Lung microvascular endothelial cell (primary cell): ENCODE results near the gene CUL7. TPM values are rescaled to one million over a fixed set of nuclear protein-coding genes. Genes with fewer than 3 reads are reported as not detected.
A peak's percentile ranks its signal among the peaks of the same experiment; 100 is the strongest.
"Not testable (repeated sequence)": the region's sequence is repeated elsewhere in the genome, so short reads cannot be mapped to it uniquely, and the experiment has no call there.

ENCODE experiments used
- DNase-seq, 2 donors: peaks; one replicate each; pipeline versions ENCODE4 v3.0.0 to v3.0.0-alpha.2; 2010; ENCODE audit warnings: low read depth in 2 of 2
- total RNA-seq: library from RNA; depleted of rRNA; stranded (reverse); fragments of >200 nt; gene quantifications from 2 replicates; pipeline ENCODE4 v1.2.1, GENCODE V29; 2014

Gene CUL7
- total RNA-seq, 1 donor from 2014 or later, result 19.4 TPM

- DNase-seq, result no peak
Measured at GRCh38 chr6:43047998-43048397, 5.7 kb downstream of the CUL7 start.

DNA sequence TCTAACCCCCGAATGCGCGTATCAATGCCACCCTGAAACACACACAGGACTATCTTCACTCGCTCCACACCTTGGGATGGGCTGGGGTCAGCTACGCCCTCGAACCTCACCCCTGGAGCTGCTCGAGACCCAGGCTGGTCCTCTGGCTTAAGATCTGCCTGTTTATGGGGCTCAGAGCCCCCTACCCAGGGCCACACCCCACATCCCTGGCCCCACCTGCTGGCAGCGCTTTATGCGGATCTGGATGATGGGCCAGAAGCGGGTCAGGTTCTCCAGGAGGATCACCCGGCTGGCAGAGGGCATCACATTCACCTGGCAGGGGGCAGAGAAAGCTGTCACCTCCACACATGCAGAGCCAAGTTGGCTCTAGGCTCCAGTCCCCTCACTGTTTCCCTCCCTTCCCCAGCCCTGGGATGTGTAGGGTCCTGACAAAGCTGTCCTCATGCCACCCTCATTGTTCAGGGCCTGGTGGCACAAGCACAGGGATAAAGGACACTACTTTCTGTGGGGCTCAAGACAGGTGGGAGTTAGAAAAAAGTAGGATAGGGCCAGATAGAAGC lies 8.2 kb downstream of the CUL7 start:
- no peak for DNase-seq

GRCh38 chr6:43043310-43043709 lies 10.3 kb downstream of the CUL7 start:
- no peak for DNase-seq

GRCh38 chr6:43041475-43041874 lies 12.2 kb downstream of the CUL7 start:
- not testable (repeated sequence) for DNase-seq

DNA sequence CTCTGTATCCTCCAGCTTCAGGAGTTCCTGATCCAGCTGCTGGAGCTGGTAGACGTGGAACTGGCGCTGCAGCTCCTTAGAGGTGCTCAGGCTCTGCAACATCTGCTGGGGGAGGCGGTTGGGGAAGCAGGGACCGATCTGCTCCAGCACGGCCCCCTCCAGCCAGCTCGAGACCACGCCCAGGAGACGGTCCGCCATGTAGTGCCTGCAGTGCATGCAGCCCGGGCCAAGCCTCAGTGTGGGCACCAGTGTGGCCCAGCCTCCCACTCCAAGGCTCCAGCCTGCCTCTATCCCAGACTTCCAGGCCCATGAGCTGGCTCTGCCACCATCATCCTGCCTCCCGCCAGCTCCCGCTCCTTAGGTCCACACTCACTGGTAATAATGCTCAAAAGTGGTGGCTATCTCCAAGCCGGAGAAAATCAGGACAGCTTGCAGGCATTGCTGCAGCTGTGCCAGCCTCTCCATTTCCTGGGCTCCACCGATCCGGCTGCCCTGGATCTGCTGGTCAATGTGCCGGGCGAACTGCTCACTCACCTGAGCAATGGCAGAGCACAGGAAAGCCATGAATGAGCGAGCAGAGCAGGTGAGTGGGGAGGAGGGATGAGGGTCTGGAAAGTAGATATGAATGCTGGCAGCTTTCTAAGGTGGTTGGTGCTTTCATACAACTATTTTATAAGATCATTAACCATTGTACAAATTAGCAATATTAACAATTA lies 13.0 kb downstream of the CUL7 start:
- no peak for DNase-seq

- no peak for DNase-seq
Measured at GRCh38 chr6:43038727-43039126, 14.9 kb downstream of the CUL7 start.

- DNase-seq, result no peak
Measured at GRCh38 chr6:43037706-43038105, 15.9 kb downstream of the CUL7 start.

DNA sequence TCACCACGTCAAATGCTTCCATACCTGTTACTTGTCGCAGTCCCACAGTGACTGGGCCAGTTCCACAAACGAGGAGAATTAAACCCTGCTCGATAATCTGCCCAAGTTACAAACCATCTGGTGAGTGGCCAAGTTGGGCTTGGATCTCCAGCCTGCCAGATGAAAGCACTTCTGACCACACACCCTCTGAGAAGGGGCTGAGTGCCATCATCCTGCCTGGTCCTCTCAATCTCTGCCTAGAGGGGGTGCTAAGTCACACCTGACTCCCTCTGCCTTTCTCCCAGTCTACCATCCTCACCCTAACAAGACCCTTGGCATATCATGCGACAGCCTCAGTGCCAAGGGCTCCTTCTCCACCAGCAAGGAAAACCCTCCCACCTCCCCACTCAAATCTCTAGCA lies 16.5 kb downstream of the CUL7 start:
- DNase-seq, result no peak

DNA sequence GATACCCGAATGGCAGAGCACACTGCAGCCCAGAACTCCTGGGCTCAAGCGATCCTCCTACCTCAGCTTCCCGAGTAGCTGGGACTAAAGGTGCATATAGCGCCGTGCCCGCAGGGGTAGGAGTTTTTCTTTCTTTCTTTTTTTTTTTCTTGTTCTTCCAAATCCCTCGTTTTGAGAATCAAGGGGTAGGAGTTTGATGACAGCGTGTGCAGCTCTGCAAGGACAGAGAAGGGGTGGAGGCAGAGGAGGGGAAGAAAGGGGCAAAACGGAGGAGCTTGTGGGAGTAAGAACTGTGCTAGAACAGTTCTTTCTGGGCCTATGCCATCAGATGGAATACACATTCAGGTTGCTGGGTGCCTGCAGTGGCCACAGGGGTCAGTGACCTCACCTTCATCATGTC lies 16.9 kb downstream of the CUL7 start:
- DNase-seq, result no peak

GRCh38 chr6:43035495-43036194 lies 18.0 kb downstream of the CUL7 start:
- no peak for DNase-seq

DNA sequence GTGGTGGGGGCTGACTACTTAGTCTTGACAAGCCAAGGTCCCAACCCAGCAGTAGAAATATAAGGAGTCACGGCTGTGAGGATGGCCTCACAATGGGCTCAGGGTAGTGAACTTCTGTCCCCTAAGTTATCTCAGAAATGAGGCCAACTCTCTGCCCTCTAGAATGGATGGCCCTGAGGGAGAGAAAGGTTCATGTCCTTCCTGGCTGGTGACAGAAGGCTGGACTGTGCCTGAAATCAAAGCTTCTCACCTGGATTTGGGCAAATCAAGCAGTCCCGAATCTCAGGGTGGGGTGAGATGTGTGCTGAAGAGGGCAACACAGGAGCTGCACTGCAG lies 19.5 kb downstream of the CUL7 start:
- DNase-seq, result no peak

DNA sequence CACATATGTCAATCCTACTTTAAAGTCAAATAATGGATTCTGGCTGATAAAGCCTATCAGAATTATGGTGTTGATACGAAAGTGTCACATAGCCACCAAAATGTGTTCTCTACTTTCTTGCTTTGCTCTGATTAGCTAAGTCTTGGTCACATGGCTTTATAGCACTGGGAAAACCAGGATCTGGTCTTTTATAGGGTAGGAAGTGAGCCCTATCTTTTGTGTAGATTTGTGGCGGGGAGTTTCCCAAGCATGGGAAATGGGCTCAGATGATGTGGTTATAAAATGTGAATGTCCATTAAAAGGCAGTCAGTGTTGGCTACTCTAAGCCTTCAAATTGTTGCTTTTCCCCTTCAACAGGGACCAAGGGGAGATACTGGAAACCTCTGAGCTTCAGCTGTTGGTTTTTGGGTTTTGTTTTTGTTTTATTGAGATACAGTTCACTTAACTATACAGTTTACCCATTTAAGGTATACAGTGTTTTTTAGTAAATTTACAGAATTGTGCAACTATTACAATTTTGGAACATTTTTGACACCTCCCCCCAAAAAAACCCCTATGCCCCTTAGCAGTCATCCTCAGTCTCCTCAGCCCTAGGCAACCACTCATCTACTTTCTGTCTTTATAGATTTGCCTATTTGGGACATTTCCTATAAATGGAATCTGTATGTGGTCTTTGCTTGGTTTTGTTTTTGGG lies 20.0 kb downstream of the CUL7 start:
- no peak for DNase-seq

- DNase-seq, result no peak
Measured at GRCh38 chr6:43032326-43032725, 21.3 kb downstream of the CUL7 start.

DNA sequence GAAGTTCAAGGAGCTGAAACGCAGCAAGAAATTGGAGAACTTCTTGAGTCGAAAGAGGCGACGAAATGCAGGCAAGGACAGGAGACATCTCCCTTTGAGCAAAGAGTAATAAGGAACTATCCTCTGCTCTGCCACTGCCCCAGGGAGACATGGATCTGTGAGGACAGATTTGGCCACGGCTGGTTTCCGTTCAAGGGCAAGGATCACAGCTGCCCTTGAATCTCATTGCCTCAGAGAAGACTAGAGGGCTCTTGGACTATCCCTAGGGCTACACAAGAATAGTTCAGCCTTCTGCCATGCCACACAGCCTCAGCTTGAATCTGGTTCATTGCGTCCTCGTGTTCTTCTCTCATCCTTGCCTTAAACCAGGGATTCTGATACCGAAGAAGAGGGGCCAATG lies 24.5 kb downstream of the CUL7 start:
- no peak for DNase-seq

DNA sequence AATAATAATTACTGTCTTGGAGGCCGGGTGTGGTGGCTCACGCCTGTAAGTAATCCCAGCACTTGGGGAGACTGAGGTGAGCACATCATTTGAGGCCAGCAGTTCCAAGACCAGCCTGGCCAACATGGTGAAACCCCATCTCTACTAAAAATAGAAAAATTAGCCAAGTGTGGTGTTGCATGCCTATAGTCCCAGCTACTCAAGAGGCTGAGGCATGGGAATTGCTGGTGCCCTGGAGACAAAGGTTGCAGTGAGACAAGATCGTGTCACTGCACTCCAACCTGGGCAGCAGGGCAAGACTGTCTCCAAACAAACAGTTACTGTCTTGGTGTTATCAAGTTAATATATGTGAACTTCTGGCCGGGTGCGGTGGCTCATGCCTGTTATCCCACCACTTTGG lies 27.3 kb downstream of the CUL7 start:
- DNase-seq, result no peak

- DNase-seq, result no peak
Measured at GRCh38 chr6:43024436-43024835, 29.2 kb downstream of the CUL7 start.

- DNase-seq, result peak; percentile 76 to 78
Measured at GRCh38 chr6:43021270-43022047, 32.2 kb downstream of the CUL7 start, which contains the start of gene RRP36. Gene RRP36, plus strand, starts transcription at chr6:43021623. Its CDS starts 32 bp downstream, at chr6:43021655.

DNA sequence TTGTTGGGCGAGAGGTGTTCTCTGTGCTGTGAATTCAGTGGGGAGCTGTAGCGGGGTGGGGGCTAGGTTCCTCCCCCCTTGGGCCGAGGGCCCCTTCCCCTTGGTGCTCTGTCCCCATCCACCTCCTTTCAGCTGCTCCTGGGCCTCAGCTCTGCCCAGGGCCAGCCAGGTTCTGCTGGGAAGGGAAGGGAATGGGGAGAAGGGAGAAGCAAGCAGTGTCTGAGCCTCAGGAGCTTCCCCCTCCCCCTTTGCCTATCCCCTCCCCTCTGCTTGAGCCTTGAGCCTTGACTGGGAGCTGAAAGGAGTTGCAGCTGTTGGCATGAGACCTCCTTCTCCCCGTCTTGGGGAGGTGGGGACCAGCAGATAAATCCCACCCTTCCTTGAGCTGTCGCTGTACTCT lies 32.8 kb downstream of the CUL7 start:
- DNase-seq, result no peak

DNA sequence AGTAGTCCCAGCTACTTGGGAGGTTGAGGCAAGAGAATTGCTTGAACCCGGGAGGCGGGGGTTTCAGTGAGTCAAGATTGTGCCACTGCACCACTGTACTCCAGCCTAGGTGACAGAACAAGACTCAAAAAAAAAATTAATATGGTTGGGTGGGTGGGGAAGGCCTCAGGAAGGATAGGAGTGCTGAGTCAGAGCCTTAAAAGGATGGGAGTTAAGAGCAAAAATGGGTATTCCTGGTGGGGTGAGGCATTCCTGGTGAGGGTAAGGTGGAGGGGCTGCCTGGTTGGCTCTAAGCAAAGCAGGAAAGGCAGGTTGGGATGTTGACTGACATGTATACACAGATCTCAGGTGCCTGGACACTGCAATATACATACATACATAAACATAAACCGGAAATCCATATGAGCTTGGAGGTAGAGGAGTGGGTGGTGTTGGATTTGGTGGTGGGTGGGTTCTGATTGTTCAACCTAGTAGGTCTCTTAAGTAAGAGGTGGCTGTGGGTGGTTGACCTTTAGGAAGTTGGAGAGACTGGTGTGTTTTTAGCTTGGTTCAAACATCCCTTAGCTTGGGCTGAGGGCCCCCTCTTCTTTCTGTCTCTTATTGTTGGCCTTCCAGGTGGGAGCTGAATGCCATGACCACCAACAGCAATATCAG lies 33.5 kb downstream of the CUL7 start:
- DNase-seq, result no peak

DNA sequence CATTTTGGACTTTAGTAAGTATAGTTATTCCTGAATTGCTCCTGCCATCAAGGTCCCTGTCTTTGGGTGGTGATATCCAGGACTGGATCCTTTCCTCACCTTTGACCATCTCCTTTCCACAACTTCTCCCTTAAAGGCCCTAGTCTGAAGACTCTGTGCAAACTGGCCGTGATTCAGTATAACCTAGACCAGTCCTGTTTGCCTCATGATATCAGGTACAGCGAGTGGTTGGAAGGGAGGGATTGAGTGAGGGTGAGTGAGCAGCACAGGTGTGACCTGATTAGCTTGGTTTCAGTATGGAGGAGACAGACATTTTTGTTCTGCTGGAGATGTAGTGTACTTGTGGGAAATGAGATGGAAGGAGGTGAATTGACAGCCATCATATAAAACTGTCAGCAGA lies 34.5 kb downstream of the CUL7 start:
- no peak for DNase-seq

DNA sequence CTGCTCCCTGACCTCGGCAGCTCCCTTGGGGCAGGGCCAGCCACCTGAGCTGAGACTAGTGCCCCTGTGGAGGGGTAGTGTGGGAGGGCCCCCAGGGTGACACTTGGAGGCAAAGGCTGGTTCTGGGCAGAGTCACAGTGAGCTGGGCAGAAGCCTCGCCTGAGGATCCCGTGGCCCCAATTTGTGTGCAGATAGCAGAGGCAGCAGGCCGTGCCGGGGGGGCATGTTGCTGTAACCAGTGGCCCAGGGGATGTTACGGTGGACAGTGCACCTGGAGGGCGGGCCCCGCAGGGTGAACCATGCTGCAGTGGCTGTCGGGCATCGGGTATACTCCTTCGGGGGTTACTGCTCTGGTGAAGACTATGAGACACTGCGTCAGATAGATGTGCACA lies 36.7 kb downstream of the CUL7 start:
- DNase-seq, result no peak
